Embryonic facial prominence (tissue), 1 donor: Measurements from ENCODE around the gene MTHFD2L.

Experiments
- DNase-seq: peaks from one replicate; pipeline ENCODE4 v3.0.0-alpha.2; 2016; ENCODE audit errors: extremely low spot score

Gene MTHFD2L

GRCh38 chr4:74132944-74133343, 25.0 kb upstream of the MTHFD2L start:
- no peak for DNase-seq

- no peak for DNase-seq
These were observed 24.0 kb upstream of the MTHFD2L start for GRCh38 chr4:74133786-74134499.

- no peak for DNase-seq
These were observed 23.4 kb upstream of the MTHFD2L start for GRCh38 chr4:74134500-74134852.

GRCh38 chr4:74146581-74147129, 11.3 kb upstream of the MTHFD2L start:
- no peak for DNase-seq

- DNase-seq: no peak
These were observed 9.7 kb upstream of the MTHFD2L start for GRCh38 chr4:74148205-74148604.

- DNase-seq: no peak
These were observed 5.1 kb upstream of the MTHFD2L start for GRCh38 chr4:74152836-74153235.

- no peak for DNase-seq
These were observed 1.4 kb upstream of the MTHFD2L start for GRCh38 chr4:74156521-74156920.

GRCh38 chr4:74157154-74157553, 764 bp upstream of the MTHFD2L start:
- DNase-seq: no peak

- no peak for DNase-seq
These were observed 686 bp downstream of the MTHFD2L start for GRCh38 chr4:74158466-74159142.

- no peak for DNase-seq
These were observed 1.3 kb downstream of the MTHFD2L start for GRCh38 chr4:74159143-74159709.

- no peak for DNase-seq
These were observed 3.9 kb downstream of the MTHFD2L start for GRCh38 chr4:74161666-74162450.

- no peak for DNase-seq
These were observed 8.2 kb downstream of the MTHFD2L start for GRCh38 chr4:74166135-74166534.

- no peak for DNase-seq
These were observed 8.9 kb downstream of the MTHFD2L start for GRCh38 chr4:74166818-74167217.

- DNase-seq: no peak
These were observed 9.7 kb downstream of the MTHFD2L start for GRCh38 chr4:74167585-74167984.

- DNase-seq: no peak
These were observed 10.9 kb downstream of the MTHFD2L start for GRCh38 chr4:74168841-74169240.

GRCh38 chr4:74173321-74173720, 15.4 kb downstream of the MTHFD2L start:
- DNase-seq: no peak

- no peak for DNase-seq
These were observed 16.5 kb downstream of the MTHFD2L start for GRCh38 chr4:74174421-74174820.

GRCh38 chr4:74174941-74175340, 17.0 kb downstream of the MTHFD2L start:
- no peak for DNase-seq

- DNase-seq: no peak
These were observed 17.5 kb downstream of the MTHFD2L start for GRCh38 chr4:74175379-74175778.

- no peak for DNase-seq
These were observed 20.9 kb downstream of the MTHFD2L start for GRCh38 chr4:74178798-74179197.

GRCh38 chr4:74181219-74181618, 23.3 kb downstream of the MTHFD2L start:
- DNase-seq: no peak

GRCh38 chr4:74188912-74189311, 31.0 kb downstream of the MTHFD2L start:
- DNase-seq: no peak
